ENCODE data around the gene ARID5B. TPM values are rescaled to one million over a fixed set of nuclear protein-coding genes. Genes with fewer than 3 reads are reported as not detected.

The ARID5B gene
- total RNA-seq, 1 donor from 2014 or later, result 55.7 TPM

DNA sequence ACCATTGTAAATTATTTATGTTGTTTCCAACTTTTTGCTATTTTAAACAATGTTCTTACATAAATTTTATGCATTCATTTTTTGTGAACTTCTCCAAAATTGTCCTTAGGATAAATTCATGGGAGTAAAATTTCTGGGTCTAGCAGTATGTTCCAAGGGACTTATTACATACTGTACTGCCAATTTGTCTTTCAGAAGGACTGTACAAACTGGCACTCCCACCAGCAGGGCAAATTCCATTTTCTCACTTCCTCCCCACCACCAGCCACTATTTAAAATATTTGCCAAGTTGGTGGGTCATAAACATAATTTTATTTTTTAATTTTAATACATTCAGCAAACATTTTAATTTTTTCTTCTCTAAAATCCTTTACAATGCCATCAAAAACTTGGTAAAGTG lies 13.7 kb upstream of the ARID5B start:
- intact Hi-C loops (cut with micrococcal nuclease), result no loop called here

DNA sequence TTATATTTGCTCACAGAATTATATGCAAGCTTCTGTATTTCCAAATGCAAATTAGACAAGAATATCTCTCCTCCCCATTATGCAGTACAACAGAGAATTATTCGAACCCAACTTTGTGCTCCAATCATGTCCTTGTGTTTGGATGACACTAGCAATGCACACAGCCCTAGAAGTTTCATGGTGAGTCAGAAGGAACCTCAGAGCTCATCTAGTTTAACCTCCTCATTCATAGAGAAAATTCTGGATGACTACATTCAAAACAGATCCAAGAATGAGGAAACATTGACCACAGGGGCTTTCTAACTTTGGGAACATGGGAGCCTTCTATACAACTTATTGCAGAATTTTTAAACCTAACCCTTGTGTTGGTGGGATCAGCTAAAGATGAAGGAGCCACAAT lies 12.8 kb upstream of the ARID5B start:
- intact Hi-C loops (cut with micrococcal nuclease), result no loop called here

DNA sequence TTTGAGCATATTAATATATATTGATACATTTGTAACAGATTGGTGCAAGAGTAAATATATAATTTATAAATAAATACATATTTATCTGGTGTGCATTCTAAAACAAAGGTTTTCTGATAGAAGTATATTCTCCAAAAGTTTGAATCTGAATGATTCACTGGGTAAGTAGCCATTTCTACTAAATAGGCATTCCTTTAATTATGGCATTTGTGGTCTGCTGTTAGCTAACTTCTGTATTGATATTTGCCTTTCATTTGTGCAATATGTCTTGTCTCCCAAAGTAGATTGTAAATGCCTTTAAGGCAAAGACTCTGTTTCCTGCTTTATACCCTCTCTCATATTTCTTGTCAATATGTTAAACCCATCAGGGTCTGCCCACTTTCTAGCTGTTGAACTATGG lies 11.1 kb upstream of the ARID5B start:
- intact Hi-C loops (cut with micrococcal nuclease), result no loop called here

GRCh38 chr10:61890881-61891409 lies 10.6 kb upstream of the ARID5B start:
- intact Hi-C loops (cut with micrococcal nuclease), result no loop called here

- intact Hi-C loops (cut with micrococcal nuclease), result no loop called here
Observed at GRCh38 chr10:61891906-61892585, 9.5 kb upstream of the ARID5B start.

DNA sequence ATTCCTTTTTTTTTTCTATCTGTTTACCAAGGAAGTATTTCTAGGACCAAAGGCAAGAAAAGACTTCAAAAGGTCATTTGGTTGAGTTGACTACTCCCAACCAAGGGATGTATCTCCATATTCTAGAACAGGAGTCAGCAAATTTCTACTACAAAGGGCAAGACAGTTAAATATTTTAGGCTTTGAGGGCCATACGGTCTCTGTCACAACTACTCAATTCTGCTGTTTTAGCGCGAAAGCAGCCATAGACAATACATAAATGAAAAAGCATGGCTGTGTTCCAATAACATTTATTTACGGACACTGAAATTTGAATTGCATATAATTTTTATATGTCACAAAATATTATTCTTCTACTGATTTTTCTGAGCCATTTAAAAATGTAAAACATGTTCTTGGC lies 8.5 kb upstream of the ARID5B start:
- intact Hi-C loops (cut with micrococcal nuclease), result no loop called here

DNA sequence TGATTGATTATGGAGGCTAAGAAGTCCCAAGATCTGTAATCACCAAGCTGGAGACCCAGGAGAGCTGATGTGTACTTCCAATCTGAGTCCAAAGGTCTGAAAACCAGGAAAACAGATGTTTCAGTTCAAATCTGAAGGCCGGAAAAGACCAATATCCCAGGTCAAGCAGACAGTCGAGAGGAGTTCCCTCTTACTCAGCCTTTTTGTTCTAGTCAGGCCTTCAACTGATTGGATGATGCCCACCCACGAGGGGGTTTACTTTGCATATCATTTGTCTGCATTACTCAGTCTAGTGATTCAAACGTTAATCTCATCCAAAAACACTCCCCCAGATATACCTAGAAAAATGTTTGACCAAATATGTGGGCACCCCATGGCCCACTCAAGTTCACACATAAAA lies 7.4 kb upstream of the ARID5B start:
- intact Hi-C loops (cut with micrococcal nuclease), result no loop called here

DNA sequence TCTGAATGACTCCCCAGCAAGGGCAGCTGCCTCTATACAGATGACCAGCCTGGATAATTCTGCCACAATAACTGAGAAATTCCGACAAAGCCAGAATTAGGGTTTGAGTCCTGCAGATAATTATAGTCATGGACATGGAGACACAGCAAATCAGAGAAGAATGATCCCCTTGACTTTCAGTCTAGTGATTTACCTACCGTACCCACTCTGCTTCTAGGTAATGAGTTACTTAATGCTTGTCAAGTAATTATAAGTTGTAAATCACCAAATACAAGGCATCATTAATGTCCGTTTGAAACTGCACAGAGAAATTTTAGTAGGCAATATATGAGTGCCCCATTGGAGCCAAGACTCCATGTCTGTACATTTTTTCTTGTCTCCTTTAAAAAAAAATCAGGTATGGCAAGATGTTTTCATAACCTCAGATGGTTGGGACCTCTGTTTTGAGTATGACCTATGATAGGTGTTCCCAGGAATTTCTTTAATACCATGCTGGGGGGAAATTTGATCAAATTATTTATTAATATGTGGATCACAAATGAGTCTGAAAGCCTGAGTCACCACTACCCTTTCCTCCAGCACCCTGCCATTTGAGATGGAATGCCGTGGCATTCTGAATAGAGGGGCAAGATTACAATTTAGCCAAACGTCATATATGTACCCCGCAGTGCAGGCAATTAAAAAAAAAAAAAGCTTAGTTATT lies 5.5 kb upstream of the ARID5B start:
- intact Hi-C loops (cut with micrococcal nuclease), result loop anchor here (2.0 to 5.0 kb wide), 2 partner anchors 369 to 609 kb away; no protein-coding TSS in a partner anchor

- intact Hi-C loops (cut with micrococcal nuclease), result loop anchor here (1.0 to 5.0 kb wide), 8 partner anchors 91 to 610 kb away; partner anchors contain the start of gene RTKN2
Observed at GRCh38 chr10:61896854-61897661, 4.4 kb upstream of the ARID5B start.

DNA sequence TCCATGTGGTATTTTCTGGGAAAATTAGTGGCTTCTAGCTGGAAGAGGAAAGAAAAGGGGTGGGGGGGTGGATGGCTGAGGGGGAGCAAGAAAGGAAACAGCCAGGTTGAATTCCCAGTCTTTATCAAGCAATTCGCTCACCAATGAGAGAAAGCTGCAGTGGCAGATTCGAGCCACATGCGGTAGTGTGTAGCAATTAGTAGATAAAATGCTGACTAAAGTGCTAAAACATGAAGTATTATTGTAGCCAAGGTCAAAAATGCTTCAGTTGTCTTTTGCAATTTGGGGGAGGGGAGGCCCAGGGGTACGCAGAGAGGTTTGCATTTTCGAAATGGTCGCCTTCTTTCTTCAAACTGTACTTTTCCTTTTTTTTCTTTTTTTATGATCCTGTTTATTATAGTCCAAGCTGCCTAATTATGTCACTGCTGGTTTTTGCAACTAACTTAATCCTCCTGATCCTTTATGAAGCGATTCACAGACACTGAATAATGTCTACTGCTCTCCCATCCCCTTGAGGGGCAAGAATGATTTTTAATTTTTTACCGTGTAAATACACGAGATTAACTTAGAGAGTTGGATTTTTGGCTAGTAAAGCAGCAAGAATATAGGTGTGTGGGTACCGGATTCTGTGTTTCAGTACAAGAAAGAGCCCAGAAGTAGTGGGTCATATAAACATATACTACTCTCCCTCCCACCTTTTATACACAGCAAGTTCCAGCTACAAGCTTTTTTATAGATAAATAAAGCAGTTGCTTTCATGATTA lies 3.6 kb upstream of the ARID5B start:
- intact Hi-C loops (cut with micrococcal nuclease), result loop anchor here (1.0 to 5.0 kb wide), 8 partner anchors 90 to 611 kb away; partner anchors contain the start of gene RTKN2

DNA sequence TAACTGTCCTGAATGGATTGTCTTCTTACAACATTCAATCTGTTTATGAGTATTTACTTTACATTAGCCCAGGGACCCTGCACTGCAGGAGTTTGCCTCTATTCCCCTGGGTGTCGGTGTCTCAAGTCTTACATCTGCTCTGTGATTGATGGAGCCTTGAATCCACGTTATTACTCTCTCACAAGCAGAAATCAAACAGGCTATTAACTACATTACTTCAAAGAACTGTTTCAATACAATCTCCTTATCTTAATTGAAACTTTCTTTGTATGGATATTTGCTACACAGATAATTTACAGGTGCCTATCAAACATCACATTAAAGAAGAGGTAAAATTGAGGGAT lies 3.1 kb upstream of the ARID5B start:
- intact Hi-C loops (cut with micrococcal nuclease), result loop anchor here (5.0 kb wide), 1 partner anchor 611 kb away; no protein-coding TSS in a partner anchor

DNA sequence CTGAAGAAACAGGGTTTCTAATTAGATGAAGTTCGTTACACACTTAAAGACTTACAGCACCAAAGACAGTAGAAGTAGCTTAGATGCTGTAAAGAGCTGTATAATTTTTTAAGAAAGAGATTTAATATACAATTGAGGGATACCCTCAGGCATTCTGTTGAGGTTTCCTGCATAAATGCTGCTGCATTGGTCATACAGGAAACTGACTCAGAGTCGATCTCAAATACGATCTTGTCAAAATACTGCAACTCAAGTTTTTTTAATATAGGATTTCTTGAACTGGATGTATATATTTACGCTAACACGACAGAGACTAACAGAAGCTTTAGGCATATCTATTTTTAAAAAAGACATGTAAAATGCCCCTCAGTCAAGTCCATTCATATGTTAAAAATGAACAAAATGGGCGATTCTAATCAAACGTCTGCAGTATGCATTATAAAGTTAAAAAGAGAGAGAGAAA lies 2.4 kb upstream of the ARID5B start:
- intact Hi-C loops (cut with micrococcal nuclease), result loop anchor here (5.0 kb wide), 1 partner anchor 612 kb away; no protein-coding TSS in a partner anchor

- intact Hi-C loops (cut with micrococcal nuclease), result loop anchor here (5.0 kb wide), 1 partner anchor 612 kb away; no protein-coding TSS in a partner anchor
Observed at GRCh38 chr10:61899663-61899996, 1.9 kb upstream of the ARID5B start.

DNA sequence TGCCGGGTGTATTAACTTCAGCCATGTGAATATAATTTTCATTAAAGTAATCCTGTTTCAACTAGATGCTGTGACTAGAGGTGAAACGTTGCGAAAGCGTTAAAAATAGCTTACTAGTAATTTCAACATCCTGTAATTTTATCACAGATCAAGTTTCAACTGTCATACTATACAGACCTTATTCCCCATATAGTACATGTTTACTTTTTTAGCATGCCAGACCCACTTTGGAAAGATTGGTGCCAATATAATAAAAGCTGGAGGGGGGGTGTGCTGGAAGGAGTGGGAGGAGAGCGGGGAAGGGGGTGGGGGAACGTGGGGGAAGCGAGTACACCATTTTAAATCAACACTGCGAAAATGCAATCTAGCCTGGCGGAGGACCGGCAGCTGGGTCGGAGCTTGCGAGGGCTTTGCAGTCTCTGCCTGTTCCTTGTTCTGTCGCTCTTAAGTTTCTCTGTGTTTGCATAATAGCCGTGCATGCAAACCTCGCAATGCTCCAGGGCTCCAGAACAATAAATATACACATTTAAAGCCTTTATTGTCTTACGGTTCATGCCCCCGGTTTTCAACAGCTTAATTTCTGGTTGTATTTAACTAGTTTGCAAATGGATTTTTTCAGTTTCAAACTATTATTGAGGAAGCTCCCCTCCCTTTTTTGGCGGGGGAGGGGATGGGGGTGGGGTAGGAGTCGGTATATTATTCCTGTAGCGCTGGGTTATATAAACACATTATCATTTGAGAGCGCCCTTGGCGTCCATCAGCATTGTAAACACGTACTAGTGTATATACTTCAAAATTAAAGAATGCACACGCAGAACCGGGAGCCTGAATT lies 1.3 kb upstream of the ARID5B start:
- intact Hi-C loops (cut with micrococcal nuclease), result loop anchor here (1.0 to 10.0 kb wide), 9 partner anchors 283 to 1735 kb away; no protein-coding TSS in a partner anchor

DNA sequence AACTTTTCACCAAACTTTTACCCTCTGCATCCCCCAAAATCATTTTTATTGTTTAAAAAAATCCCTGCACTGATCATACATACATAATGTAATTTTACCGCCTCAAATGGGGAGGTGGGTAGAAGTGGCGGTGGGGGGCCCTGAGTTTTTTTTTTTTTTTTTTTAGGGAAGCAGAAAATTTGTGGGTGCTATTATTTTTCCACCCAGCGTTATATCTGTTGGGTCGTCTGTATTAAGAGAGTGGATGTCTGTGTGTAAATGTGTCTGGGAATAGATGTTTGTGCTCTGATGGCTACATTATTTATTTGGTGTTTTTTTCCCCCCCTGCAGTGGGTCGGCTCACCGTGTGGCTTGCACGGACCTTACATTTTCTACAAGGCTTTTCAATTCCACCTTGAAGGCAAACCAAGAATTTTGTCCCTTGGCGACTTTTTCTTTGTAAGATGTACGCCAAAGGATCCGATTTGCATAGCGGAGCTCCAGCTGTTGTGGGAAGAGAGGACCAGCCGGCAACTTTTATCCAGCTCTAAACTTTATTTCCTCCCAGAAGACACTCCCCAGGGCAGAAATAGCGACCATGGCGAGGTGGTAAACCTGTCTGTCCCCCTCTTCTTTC lies 438 bp downstream of the ARID5B start:
- intact Hi-C loops (cut with micrococcal nuclease), result loop anchor here (1.0 to 10.0 kb wide), 14 partner anchors 41 to 1733 kb away; partner anchors contain the start of genes CDK1 and EGR2

GRCh38 chr10:61902445-61903220 lies 1.1 kb downstream of the ARID5B start:
- intact Hi-C loops (cut with micrococcal nuclease), result loop anchor here (1.0 to 10.0 kb wide), 12 partner anchors 41 to 1732 kb away; partner anchors contain the start of gene CDK1

DNA sequence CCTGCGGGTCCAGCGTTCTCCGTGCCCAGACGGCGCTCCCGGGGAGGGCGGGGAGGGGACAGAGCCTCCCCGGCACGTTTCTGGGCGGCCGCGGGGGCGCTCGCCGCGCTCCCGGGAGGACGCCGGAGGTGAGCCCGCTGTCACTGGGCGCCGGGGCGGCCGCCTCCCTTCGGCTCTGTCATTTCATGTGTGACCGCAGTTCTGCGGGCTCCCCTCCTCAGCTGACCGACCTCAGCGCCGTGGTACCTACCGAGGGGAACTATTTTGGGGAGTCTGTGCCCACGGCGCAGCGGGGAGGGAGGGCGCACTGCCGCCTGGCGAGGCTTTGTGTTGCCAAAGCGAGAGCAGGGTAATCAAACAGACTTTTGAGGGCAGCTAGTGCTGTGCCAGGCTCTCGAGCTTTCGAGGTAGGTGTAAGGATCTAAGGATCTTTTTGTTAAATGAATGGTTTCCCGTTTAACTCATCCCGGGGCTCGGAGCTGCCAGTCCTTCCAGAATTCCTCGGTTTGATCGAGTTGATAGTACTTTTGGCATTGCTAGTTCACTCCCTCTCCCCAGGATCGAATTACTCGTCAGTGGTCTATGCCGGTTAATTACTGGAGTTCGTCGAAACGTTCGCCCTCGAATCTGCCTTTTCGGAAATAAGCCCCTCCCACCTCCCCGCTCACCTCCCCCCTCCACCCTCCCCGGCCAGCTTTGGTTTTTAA lies 1.9 kb downstream of the ARID5B start:
- intact Hi-C loops (cut with micrococcal nuclease), result loop anchor here (2.0 to 10.0 kb wide), 7 partner anchors 481 to 1731 kb away; partner anchors contain the start of gene CDK1

DNA sequence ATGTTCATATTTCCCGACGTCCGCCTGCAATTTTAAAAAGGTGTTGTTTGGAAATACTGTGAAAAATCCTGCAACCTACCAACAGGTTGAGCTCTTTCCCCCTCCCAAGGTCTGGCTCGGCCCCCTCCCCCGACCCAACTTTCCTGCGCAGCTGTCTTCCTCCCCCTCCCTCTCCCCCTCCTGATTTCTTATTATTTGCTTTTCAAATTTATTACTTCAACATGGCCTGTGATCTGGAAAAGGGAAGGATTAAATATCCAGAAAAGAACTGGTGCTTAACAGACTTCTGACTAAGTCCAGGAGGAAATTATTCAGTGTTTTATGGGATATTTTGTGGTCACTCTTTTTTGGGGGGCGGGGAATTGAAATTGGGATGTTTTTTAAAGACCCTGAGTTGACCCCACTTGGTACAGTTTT lies 2.4 kb downstream of the ARID5B start:
- intact Hi-C loops (cut with micrococcal nuclease), result loop anchor here (2.0 to 10.0 kb wide), 8 partner anchors 481 to 1731 kb away; partner anchors contain the start of genes CDK1 and NRBF2
